Measurements from ENCODE around the gene TMPRSS6.

- no peak for TF ChIP-seq CTCF (IDR thresholded peaks at IDR 0.05)
- TF ChIP-seq EP300 (IDR thresholded peaks at IDR 0.05; ENCODE audit: low read depth), result no peak
Measured at GRCh38 chr22:37133304-37134018, 23.9 kb upstream of the TMPRSS6 start.

Measured in transverse colon (tissue), 3 donors.